ENCODE data around the gene WRNIP1. TPM values are rescaled to one million over a fixed set of nuclear protein-coding genes. Genes with fewer than 3 reads are reported as not detected.
A peak's percentile ranks its signal among the peaks of the same experiment; 100 is the strongest.

The WRNIP1 gene
- total and polyA plus RNA-seq, 2 of the 13 experiments (the other 11 are each of a cell fraction or from before 2014, with no cell fraction given) = 77.7 to 90.3 TPM

DNA sequence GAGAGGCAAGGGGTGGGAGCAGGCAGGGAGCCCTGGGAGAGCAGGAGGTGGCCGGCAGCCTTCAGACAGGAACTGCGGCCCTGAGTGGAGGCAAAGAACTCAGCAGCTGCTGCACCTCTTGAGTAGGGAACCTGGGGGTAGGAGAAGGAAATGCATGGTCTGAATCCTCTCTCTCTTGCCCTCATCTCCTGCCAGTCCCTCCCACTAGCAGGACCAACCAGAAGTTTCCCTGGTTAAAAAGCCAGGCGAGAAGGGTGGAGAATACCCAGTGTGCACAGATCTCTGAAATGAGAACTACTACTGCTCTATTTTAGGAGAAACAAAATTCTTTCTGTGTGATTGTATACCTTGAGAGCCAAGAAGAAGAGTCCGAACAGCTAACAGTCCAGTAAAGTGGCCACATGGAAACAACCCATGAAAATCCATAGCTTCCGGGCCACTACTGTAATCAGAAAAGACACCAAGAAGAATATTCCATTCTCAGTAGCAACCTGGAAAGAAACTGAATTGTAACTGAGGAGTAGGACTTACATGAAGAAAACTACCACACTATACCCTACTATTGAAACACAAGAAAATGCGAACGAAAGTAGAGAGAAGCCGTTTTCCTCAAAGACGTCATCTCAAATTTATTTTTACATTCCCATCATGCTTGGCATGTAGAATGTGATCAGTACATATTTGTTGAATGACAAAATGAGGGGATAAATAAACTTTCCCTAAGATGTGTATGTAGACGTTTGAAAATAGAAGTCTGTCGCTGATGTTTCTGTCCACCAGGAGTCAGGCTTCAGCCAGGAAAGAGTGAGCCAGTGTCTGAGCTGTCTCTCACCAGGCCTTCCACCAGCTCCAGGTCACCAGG is 25.6 kb downstream of the WRNIP1 start (continued):
- TF ChIP-seq, protein P1, sequence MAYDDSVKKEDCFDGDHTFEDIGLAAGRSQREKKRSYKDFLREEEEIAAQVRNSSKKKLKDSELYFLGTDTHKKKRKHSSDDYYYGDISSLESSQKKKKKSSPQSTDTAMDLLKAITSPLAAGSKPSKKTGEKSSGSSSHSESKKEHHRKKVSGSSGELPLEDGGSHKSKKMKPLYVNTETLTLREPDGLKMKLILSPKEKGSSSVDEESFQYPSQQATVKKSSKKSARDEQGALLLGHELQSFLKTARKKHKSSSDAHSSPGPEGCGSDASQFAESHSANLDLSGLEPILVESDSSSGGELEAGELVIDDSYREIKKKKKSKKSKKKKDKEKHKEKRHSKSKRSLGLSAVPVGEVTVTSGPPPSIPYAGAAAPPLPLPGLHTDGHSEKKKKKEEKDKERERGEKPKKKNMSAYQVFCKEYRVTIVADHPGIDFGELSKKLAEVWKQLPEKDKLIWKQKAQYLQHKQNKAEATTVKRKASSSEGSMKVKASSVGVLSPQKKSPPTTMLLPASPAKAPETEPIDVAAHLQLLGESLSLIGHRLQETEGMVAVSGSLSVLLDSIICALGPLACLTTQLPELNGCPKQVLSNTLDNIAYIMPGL (CRISPR knock-in tag; IDR thresholded peaks at IDR 0.05; ENCODE audit: borderline replicate concordance in 1 of 2, low read depth in 1 of 2) = peak; percentile 45 to 86; a peak in 2 of 4 replicates
- peak; percentile 63 for TF ChIP-seq FOSL2 (CRISPR knock-in tag; IDR thresholded peaks at IDR 0.05)
- peak; percentile 45; the same call in 1 of the 2 replicates for TF ChIP-seq RARA (CRISPR knock-in tag; IDR thresholded peaks at IDR 0.05)
- peak; percentile 65; the same call in 1 of the 2 replicates for TF ChIP-seq KDM2A (CRISPR knock-in tag; IDR thresholded peaks at IDR 0.05; ENCODE audit: borderline replicate concordance, low read depth)
- TF ChIP-seq, protein P2, sequence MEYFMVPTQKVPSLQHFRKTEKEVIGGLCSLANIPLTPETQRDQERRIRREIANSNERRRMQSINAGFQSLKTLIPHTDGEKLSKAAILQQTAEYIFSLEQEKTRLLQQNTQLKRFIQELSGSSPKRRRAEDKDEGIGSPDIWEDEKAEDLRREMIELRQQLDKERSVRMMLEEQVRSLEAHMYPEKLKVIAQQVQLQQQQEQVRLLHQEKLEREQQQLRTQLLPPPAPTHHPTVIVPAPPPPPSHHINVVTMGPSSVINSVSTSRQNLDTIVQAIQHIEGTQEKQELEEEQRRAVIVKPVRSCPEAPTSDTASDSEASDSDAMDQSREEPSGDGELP (IDR thresholded peaks at IDR 0.05; ENCODE audit: borderline replicate concordance, low read depth) = 0 out of 2 replicates have a peak, but pooled peaks have one; percentile 39
- TF ChIP-seq, protein P3, sequence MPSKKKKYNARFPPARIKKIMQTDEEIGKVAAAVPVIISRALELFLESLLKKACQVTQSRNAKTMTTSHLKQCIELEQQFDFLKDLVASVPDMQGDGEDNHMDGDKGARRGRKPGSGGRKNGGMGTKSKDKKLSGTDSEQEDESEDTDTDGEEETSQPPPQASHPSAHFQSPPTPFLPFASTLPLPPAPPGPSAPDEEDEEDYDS (CRISPR knock-in tag; IDR thresholded peaks at IDR 0.05) = peak; percentile 29; the same call in 1 of the 2 replicates
- TF ChIP-seq ZNF710 (CRISPR knock-in tag; IDR thresholded peaks at IDR 0.05; ENCODE audit: borderline replicate concordance) = no peak
- TF ChIP-seq MED1 (CRISPR knock-in tag; IDR thresholded peaks at IDR 0.05) = peak; percentile 55
- 0 out of 2 replicates have a peak, but pooled peaks have one; percentile 45 for TF ChIP-seq BORCS8-MEF2B (CRISPR knock-in tag; IDR thresholded peaks at IDR 0.05)
- TF ChIP-seq ZKSCAN8 (CRISPR knock-in tag; IDR thresholded peaks at IDR 0.05; ENCODE audit: borderline replicate concordance) = peak; percentile 70; the same call in 1 of the 2 replicates
- TF ChIP-seq KLF16 (CRISPR knock-in tag; IDR thresholded peaks at IDR 0.05) = peak in 1 of 2 experiments; percentile 47; a peak in 1 of 4 replicates
- TF ChIP-seq, protein P4, sequence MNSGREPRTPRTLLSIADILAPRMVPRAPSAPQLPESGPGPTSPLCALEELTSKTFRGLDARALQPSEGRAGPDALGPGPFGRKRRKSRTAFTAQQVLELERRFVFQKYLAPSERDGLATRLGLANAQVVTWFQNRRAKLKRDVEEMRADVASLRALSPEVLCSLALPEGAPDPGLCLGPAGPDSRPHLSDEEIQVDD (CRISPR knock-in tag; IDR thresholded peaks at IDR 0.05; ENCODE audit: borderline replicate concordance) = no peak
- TF ChIP-seq TEAD3 (CRISPR knock-in tag; optimal IDR thresholded peaks at IDR 0.05; ENCODE audit: borderline replicate concordance) = peak; percentile 34
- TF ChIP-seq ZNF614 (CRISPR knock-in tag; IDR thresholded peaks at IDR 0.05; ENCODE audit: borderline replicate concordance) = peak; percentile 50; the same call in 1 of the 2 replicates
- TF ChIP-seq NR2F1 (CRISPR knock-in tag; IDR thresholded peaks at IDR 0.05) = peak in 1 of 2 experiments; percentile 38; a peak in 1 of 4 replicates
- TF ChIP-seq ZBTB25 (CRISPR knock-in tag; IDR thresholded peaks at IDR 0.05) = peak; percentile 66; the same call in 1 of the 2 replicates
- TF ChIP-seq XRCC5 (optimal IDR thresholded peaks at IDR 0.05; ENCODE audit: low read length) = peak; percentile 37
- TF ChIP-seq TFE3 (CRISPR knock-in tag; IDR thresholded peaks at IDR 0.05) = 0 out of 2 replicates have a peak, but pooled peaks have one; percentile 51

Measured in HepG2 (cell line).